Measurements from ENCODE around the gene RPUSD1. TPM values are rescaled to one million over a fixed set of nuclear protein-coding genes. Genes with fewer than 3 reads are reported as not detected.
"Not testable (repeated sequence)": the region's sequence is repeated elsewhere in the genome, so short reads cannot be mapped to it uniquely, and the experiment has no call there.

RPUSD1 gene
- total RNA-seq, 1 donor from 2014 or later = 7.9 TPM

DNA sequence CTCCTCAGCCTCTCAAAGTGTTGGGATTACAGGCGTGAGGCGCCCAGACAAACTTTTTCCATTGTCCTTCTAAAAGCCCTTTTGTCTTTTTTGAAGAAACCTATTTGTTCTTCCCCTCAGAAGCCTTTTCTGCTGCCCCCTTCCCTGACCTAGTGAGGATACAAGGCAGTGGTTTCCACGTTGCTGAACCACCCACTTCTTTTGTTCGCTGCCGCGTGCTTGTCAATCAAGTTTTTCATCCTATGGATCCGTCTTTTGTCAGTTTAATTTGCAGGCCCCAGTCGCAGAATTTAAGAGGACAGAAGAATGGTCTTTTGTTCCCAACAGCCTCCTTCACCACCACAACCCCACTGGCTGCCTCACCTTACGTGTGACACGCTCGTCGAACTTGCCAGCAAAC, 32.6 kb upstream of the RPUSD1 start:
- intact Hi-C loops (cut with DNase I) = no loop called here
- no peak for DNase-seq (ENCODE audit: low spot score)

DNA sequence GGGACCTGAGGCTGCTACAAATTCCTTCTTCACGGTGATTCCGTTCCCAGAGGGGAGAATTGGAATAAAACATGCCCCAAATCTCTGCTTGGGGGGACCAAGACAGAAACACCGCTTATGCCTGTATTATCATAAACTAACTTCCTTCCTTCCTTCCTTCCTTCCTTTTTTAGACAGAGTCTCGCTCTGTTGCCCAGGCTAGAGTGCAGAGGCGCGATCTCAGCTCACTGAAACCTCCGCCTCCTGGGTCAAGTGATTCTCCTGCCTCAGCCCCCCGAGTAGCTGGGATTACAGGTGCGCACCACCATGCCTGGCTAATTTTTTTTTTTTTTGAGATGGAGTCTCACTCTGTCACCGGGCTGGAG, 31.8 kb upstream of the RPUSD1 start:
- intact Hi-C loops (cut with DNase I); DNase-seq (ENCODE audit: low spot score): not testable (repeated sequence)

DNA sequence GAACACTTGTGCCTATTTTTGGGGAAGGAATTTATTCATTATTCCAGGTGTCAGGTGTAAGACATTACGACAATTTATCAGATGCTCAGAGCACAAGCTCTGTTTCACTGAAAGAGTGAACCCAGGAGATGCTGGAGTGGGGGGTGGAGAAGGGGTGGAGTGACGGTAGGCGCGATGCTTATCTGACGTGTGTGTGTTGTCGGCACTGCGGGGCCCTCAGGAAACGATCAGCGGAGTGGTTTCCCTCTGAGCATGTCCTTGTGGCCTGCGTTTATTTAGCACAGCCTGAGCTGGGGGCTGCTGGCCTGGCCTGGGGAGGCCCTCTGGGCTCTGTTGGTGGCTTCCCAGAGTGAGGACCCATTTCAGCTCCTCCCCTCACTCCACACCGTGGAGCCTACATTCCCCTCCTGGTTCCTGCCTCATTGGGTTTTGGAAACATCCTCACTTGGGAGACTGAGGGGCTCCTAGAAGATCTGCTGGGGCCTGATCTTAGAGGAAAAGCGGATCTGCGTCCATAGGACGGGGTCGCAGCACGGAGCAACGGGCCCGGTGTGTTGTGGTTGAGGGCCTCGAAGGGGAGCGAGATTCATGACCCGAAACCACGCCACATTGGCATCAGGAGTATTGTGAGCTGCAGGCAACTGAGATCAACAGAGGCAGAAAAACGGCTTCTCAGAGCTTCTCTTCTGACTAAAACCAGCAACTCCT, 31.3 kb upstream of the RPUSD1 start:
- DNase-seq (ENCODE audit: low spot score) = no peak
- intact Hi-C loops (cut with DNase I) = loop anchor here (10.0 kb wide), 1 partner anchor 375 kb away; no protein-coding TSS in a partner anchor

DNA sequence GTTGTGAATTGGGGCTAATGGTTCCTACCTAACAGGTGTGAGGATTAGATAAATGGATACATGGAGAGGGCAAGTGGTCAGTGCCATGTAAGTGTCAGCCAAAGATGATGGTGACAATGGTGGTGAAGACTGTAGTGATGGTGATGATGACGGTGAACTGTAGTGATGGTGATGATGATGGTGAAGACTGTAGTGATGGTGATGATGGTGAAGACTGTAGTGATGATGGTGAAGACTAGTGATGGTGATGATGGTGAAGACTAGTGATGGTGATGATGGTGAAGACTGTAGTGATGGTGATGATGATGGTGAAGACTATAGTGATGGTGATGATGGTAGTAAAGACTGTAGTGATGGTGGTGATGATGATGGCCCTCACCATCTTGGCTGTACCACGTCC, 30.4 kb upstream of the RPUSD1 start:
- no peak for DNase-seq (ENCODE audit: low spot score)
- intact Hi-C loops (cut with DNase I) = loop anchor here (10.0 kb wide), 1 partner anchor 376 kb away; no protein-coding TSS in a partner anchor

DNA sequence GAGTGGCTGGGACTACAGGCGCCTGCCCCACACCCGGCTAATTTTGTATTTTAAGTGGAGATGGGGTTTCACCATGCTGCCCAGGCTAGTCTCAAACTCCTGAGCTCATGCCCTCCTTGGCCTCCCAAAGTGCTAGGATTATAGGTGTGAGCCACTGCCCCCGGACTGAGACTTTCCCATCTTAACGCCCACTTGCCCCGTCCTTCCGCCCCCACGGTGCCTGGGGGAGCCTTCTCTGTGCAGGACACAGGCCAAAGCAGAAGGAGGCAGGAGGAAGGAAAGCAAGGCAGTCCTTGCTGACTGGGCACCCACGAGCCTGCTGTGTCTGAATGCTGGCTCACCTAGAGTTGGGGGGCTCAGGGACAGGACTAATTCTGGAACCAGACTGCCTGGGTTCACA, 30.0 kb upstream of the RPUSD1 start:
- intact Hi-C loops (cut with DNase I) = loop anchor here (10.0 kb wide), 1 partner anchor 377 kb away; no protein-coding TSS in a partner anchor
- DNase-seq (ENCODE audit: low spot score) = no peak

DNA sequence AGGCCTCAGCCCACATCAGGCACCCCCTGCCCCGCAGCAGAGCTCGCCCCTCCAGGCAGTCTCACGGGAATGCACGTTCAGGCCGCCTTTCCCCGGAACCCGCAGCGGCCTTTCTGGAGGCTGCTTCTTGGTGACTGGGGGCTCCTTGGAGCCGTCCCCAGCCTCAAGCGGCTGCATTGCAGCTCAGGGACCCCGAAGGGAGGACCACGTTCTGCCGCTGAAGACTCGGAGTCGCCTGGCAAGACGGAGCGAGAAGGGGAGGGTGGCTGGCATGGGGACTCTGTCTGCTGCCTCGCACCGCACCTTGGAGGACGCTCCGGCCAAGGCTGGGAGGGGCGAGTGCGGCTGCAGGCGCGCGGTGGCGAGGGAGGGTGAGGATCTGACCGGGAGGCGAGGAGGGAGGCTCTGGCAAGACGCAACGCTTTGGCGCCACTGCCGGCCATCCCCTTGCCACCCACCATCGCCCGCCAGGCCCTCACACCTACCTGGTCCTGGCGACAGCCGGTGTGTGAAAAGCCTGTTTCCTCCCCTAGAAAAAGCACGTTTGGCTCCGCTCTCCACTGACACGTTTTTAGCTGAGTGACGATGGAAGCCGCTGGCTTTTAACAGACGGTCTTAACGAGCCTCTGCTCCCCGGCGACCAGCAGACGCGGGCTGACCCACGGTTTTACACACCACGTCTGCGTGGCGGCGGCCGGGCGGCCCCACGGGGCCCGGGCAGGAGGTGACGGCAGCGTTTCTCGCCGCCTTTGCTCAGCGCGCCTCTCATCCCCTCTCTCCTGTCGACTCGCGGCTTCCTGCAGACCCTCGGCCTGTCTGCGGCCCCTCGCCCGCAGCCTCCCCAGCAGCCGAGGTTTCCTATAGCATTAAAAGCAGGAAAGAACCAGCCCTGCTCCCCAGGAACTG, 29.1 kb upstream of the RPUSD1 start:
- no peak for DNase-seq (ENCODE audit: low spot score)
- intact Hi-C loops (cut with DNase I) = loop anchor here (10.0 kb wide), 1 partner anchor 378 kb away; no protein-coding TSS in a partner anchor

DNA sequence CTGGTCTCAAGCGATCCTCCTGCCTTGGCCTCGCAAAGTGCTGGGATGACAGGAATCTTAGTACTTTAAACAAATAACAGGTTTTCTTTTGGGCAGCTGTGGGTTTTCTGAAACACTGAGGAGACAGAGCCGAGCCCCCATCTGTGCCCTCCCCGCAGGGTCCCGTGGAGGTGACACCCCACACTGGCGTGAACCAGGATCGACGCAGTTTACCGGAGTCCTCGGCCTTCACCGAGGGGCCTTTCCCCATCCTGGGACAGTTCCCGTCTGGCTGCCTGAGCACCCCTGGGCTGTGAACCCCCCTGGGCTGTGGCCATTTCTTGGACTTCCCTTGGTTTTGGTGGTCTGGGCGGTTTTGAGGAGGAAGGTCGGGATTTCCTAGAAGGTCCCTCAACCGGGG, 27.7 kb upstream of the RPUSD1 start:
- no peak for DNase-seq (ENCODE audit: low spot score)
- intact Hi-C loops (cut with DNase I) = loop anchor here (10.0 kb wide), 1 partner anchor 379 kb away; no protein-coding TSS in a partner anchor

DNA sequence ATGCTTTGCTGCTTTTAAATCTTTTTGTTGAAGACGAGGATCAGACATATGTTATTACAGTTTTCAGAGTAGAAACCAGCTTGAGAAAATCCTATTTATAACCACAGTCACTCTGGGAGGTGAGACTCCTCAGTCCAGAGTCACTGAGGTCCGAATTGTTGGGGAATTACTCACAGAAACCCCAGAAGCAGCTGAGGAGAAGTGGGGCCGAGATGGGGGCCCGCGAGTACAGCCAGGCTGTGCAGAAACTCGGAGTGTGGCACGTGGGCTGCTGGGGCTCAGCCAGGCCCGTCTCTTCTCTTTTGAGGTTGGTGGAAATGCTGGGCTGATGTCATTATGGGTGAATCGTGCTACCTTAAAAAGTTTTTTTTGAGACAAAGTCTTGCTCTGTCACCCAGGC, 26.8 kb upstream of the RPUSD1 start:
- intact Hi-C loops (cut with DNase I) = loop anchor here (1.0 to 10.0 kb wide), 2 partner anchors 240 to 380 kb away; no protein-coding TSS in a partner anchor
- no peak for DNase-seq (ENCODE audit: low spot score)

DNA sequence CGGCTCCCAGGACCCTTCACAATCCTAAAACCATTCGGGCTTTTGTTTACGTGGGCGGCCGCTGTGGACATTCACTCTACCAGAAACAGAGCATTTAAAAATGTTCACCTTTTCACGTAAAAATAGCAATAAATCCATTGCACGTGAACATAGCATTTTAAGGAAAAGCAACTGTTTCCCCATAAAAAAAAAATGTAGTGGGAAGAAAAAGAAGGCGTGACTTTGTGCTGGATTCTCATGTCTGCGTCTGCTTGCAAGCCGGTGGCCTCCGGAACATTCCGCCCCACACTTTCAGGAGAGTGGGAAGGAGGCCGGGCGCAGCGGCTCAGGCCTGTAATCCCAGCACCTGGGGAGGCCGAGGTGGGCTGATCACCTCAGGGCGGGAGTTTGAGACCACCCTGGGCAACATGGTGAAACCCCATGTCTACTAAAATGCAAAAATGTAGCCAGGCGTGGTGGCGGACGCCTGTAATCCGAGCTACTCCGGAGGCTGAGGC, 25.8 kb upstream of the RPUSD1 start:
- intact Hi-C loops (cut with DNase I) = loop anchor here (1.0 to 10.0 kb wide), 2 partner anchors 241 to 381 kb away; no protein-coding TSS in a partner anchor
- no peak for DNase-seq (ENCODE audit: low spot score)

DNA sequence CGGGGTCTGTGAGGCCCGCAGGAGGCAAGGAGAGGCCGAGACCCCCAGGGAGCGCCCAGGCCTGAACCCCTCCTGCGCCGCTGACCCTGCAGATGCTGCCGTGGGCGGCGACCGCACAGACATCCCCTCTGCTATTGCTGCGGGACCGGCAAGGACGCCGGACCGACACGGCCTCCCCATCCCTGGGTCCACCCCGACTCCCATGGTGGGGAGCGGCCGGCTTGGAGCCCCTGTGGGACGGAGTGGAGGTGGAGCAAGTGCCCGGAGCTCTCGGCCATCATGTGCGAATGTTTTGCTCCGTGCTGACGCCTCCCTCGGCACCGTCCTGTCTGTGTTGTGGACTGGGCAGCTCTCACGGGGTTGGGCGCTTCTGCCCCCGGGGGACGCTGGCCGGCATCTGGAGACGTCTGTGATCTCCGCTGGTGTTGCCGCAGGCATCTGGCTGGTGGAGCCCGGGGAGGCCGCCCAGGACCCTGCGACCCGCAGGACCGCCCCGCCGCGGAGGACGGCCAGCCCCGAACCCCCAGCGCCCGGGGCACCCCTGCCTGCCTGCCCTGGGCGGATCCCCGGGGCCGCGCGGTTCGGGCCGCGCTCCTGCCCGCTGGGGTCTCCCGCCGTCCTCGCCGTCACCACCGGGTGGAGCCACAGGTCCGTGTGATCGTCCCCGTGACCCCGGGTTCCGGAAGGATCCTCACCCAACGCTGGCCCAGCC, 25.2 kb upstream of the RPUSD1 start:
- intact Hi-C loops (cut with DNase I) = loop anchor here (10.0 kb wide), 1 partner anchor 381 kb away; no protein-coding TSS in a partner anchor
- DNase-seq (ENCODE audit: low spot score) = no peak

DNA sequence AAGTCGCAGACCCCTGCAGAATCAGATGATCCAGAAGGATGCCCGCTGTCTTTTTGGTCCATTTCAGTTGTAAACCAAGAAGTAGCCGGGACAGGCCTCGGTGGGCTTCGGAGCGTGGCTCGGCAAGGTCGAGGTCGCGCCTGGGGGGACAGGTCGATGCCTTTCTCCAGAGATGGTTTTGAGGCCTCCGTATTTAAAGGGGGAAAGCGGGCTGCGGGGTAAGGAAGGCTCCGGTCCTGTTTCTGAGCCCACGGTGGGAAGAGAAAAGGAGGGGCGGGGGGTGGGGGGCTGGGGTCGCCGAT, 19.9 kb upstream of the RPUSD1 start:
- no peak for DNase-seq (ENCODE audit: low spot score)
- intact Hi-C loops (cut with DNase I) = no loop called here

DNA sequence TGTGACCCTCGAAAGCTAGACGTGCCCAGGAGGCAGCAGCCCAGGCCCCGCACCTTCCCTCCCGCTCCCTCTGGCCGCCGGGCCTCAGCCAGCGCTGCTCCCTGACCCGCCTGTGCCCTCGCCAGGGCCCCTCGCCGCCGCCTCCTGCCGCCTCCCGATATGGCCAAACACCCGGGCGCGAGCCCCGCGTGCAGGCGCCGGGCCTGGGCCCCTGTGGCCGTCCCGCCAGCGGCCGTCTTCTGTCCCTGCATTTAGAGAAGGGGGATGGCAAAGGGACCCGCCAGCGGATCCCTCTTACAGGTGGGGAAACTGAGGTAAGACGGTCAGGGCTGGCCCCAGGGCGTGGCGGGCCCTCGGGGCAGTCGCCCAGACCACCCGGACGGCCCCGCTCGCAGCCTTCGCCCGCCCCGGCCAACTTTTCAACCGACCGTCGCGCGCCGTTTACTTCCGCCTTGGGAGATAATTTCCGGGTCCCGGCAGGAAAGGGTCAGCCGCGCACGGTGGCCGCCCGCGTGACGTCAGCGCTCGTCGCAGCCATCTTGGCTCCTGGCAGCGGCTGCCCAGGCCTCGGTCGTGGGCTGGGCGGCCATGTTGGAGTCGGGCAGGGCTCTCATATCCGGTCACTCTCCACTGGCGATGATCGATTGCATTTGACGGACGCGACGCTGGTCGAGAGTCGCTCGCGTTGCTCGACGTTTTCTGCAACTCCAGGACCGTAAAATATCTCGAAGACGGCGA, 19.3 kb upstream of the RPUSD1 start:
- DNase-seq (ENCODE audit: low spot score) = peak; percentile 97
- intact Hi-C loops (cut with DNase I) = no loop called here

DNA sequence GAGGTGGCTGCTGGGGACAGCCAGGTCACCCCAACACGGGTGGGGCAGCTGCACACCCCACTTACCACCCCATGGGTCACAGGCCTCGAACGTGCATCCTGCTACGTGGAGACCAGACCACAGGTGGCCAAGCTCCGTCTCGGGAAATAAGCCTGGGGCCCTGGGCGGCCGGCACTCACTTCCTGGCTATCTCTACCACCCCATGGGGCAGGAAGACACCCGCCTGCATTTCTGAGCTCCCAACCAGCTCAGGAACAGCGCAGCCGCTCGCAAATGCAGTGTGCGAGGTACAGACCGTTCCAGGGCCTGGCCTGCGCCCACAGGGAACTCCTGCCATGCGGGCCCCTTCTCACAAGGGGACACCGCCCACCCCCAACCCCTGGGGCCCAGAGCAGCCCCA, 17.3 kb upstream of the RPUSD1 start:
- no peak for DNase-seq (ENCODE audit: low spot score)
- intact Hi-C loops (cut with DNase I) = no loop called here

DNA sequence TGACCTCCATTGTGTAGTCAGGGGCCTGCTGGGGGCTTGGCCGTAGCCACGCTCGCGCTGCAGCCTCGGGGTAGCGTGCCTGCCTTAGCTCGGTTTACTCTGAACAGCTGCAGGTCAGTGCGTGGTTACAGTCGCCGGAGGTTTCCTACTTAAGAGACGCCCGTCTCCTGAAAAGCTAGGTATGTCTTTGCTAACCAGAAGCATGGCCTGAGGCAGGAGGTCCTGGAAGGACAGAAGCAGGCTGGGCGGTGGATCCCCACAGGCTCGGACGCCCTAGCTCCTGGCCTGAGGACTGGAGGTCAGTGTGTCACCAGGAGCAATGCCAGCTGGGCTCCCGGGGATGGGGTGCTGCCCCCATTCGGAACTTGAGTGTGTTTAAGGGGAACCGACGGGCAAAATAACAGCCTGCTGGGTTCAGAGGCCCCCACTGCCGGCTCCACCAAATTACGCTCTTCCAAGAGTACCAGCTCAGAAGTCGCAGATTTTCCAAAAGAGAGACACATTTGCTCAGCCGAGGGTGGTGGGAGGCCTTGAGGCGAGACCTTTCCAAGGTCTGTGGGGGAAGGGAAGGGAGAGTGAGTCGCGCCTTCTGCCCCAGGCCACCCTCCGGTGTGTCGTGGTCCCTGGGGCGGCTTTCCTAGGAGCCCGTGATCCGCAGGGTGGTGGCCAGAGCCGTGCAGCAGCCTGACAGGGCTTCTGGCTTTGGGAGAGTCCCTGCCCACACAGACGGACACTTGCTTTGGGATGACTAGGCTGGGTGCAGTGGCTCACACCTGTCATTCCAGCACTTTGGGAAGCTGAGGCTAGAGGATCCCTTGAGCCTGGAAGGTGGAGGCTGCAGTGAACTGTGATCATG, 16.2 kb upstream of the RPUSD1 start:
- intact Hi-C loops (cut with DNase I) = no loop called here

DNA sequence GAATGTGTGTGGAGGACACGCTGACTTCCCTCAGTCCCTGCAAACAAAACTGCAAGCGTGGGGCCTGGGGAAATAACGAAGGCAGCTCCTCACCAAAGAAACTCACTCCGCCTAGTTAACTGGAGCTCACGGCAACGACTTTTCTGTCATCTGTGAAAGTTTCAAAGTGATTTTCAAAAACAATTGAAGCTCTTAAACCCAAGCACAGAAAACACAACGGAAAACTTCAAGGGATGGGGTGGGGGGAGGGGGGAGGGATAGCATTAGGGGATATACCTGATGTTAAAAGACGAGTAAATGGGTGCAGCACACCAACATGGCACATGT, 15.5 kb upstream of the RPUSD1 start:
- DNase-seq (ENCODE audit: low spot score) = no peak
- intact Hi-C loops (cut with DNase I) = no loop called here

More for the DNA sequence above, 16.2 kb upstream of the RPUSD1 start:
- DNase-seq (ENCODE audit: low spot score) = no peak

DNA sequence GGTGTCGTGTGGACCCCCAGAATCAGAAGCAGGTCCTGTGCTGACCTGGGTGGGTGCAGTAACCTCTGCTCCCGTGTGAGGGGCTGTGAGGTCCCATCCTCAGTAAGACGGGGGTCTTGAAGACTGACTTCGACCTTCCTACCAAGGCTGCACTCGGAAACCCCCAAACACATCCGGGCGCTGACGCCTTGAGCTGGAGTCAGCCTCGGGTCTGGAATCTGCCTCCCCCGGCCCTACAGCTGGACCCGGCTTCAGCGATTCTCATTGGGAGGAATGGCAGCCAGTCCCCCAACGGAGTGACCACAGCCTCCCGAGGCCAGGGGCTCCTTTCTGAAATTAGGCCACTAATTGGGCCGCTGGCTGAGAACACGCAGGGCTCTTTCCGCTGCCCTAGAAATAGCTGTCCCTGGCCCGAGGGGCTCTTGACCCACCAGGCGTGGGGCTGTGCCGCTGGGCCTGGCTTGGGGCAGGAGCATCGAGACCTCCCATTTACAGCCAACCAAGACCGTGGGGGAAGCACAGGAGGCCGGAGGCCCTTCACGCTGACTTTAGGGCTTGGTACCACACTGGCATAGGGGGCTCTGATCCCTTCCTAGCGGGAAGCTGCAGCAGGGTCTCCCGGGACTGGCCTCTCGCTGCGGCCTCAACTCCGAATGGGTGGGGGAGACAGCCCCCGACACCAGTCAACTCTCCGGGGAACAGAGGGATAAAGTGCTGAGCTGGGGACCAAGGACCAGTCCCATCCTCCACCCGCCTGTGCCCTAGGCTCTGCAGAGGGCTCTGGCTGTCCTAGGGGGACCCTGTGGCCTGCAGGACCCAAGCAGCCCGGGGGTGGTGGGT, 15.0 kb upstream of the RPUSD1 start:
- intact Hi-C loops (cut with DNase I) = no loop called here
- DNase-seq (ENCODE audit: low spot score) = no peak

DNA sequence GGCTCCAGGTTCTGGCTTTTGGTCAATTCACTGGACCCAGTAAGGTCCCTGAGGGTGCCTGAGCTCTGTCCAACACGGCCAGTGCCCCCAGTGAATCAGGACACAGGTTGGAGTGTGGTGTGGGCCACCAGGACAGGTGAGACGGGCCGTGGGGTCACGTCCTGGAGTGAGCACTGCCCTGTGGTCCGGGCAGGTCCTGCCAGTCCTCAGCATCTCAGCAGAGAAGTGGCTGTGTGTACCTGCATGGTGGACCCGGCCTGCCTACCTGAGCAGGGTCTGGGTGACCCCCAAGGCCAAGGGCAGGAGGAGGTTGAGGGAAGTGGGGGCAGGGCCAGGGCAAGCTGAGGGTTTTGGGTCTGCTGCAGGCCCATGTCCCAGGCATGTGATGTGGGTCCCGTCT, 14.3 kb upstream of the RPUSD1 start:
- intact Hi-C loops (cut with DNase I) = no loop called here

More for the DNA sequence above, 14.3 kb upstream of the RPUSD1 start:
- no peak for DNase-seq (ENCODE audit: low spot score)

Measured in cardiac septum (tissue), 1 donor.